Measurements from ENCODE around the gene ZNF836.

DNA sequence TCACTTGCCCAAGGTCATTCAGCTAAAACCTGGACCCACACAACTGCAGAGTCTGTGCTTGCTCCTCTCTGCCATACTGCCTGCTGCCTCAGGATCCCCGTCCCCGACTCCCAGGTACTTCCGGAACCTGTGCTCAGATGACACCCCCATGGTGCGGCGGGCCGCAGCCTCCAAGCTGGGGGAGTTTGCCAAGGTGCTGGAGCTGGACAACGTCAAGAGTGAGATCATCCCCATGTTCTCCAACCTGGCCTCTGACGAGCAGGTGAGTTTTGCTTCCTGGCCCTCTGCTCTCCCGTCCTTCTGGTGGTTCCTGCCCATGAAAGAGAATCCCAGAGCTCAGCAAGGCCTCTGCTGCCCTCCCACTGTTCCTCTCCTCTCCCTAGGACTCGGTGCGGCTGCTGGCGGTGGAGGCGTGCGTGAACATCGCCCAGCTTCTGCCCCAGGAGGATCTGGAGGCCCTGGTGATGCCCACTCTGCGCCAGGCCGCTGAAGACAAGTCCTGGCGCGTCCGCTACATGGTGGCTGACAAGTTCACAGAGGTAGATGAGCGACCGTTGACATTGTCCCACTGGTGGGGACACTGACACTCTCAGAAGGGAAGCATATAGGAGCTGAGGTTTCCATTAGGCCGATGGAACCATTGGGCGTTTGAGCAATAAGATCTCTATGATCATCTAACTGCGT, 41.3 kb upstream of the ZNF836 start:
- TF ChIP-seq, protein P1, sequence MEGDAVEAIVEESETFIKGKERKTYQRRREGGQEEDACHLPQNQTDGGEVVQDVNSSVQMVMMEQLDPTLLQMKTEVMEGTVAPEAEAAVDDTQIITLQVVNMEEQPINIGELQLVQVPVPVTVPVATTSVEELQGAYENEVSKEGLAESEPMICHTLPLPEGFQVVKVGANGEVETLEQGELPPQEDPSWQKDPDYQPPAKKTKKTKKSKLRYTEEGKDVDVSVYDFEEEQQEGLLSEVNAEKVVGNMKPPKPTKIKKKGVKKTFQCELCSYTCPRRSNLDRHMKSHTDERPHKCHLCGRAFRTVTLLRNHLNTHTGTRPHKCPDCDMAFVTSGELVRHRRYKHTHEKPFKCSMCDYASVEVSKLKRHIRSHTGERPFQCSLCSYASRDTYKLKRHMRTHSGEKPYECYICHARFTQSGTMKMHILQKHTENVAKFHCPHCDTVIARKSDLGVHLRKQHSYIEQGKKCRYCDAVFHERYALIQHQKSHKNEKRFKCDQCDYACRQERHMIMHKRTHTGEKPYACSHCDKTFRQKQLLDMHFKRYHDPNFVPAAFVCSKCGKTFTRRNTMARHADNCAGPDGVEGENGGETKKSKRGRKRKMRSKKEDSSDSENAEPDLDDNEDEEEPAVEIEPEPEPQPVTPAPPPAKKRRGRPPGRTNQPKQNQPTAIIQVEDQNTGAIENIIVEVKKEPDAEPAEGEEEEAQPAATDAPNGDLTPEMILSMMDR (IDR thresholded peaks at IDR 0.05; ENCODE audit: insufficient read depth, low read depth, low read length), result no peak
- no peak for TF ChIP-seq EZH2 (IDR thresholded peaks at IDR 0.05; ENCODE audit: insufficient read depth, low read length)
